HepG2 (cell line): ENCODE measurements around the gene YIPF3. TPM values are rescaled to one million over a fixed set of nuclear protein-coding genes. Genes with fewer than 3 reads are reported as not detected.

Source experiments
- BCL3 ChIP-seq: sonication (generic); formaldehyde crosslinking; IDR thresholded peaks from 2 replicates; pipeline ENCODE4 v1.5.1; 2020; ENCODE audit warnings: mild to moderate bottlenecking, missing genetic modification reagents, moderate library complexity
- ELF4 ChIP-seq: sonication (generic); formaldehyde crosslinking; IDR thresholded peaks from 2 replicates; pipeline ENCODE4 v1.5.0; 2020; ENCODE audit warnings: missing genetic modification reagents, mild to moderate bottlenecking, moderate library complexity, borderline replicate concordance
- GABPA ChIP-seq, 2 experiments: IDR thresholded peaks; 2 replicates each; pipeline ENCODE4 v1.6.1; 2011 to 2016; ENCODE audit warnings: low read depth in 2 of 2, low read length in 1 of 2, missing biosample characterization in 1 of 2, missing genetic modification characterization in 1 of 2
- IKZF5 ChIP-seq: IDR thresholded peaks from 2 replicates; pipeline ENCODE4 v1.6.1; 2018; ENCODE audit warnings: missing genetic modification reagents, mild to moderate bottlenecking, missing compliant biosample characterization
- PLRG1 ChIP-seq: fragments of 450-650 bp; conservative IDR thresholded peaks from 2 replicates; pipeline ENCODE4 v1.6.1; 2016
- PPARG ChIP-seq: conservative IDR thresholded peaks from 2 replicates; pipeline ENCODE4 v1.6.1; 2016; ENCODE audit warnings: missing biosample characterization, missing genetic modification reagents
- RELA ChIP-seq: sonication (generic); formaldehyde crosslinking; IDR thresholded peaks from 2 replicates; pipeline ENCODE4 v1.4.0; 2020; ENCODE audit warnings: missing genetic modification reagents
- RFXANK ChIP-seq: IDR thresholded peaks from 2 replicates; pipeline ENCODE4 v1.6.1; 2016
- SKIL ChIP-seq: sonication (generic); formaldehyde crosslinking; IDR thresholded peaks from 2 replicates; pipeline ENCODE4 v1.8.0; 2022; ENCODE audit warnings: missing genetic modification reagents, mild to moderate bottlenecking, moderate library complexity, borderline replicate concordance
- SMAD3 ChIP-seq: sonication (generic); formaldehyde crosslinking; IDR thresholded peaks from 2 replicates; pipeline ENCODE4 v1.4.0; 2020; ENCODE audit warnings: missing genetic modification reagents
- TIGD3 ChIP-seq: sonication (generic); formaldehyde crosslinking; IDR thresholded peaks from 2 replicates; pipeline ENCODE4 v1.5.1; 2020; ENCODE audit warnings: mild to moderate bottlenecking, missing genetic modification reagents, borderline replicate concordance
- WIZ ChIP-seq: sonication (generic); formaldehyde crosslinking; IDR thresholded peaks from 2 replicates; pipeline ENCODE4 v1.5.1; 2020; ENCODE audit warnings: mild to moderate bottlenecking, missing genetic modification reagents
- ZBTB46 ChIP-seq: sonication (generic); formaldehyde crosslinking; IDR thresholded peaks from 2 replicates; pipeline ENCODE4 v1.4.0; 2020; ENCODE audit warnings: mild to moderate bottlenecking, missing genetic modification reagents, borderline replicate concordance
- ZFX ChIP-seq: sonication (generic); formaldehyde crosslinking; IDR thresholded peaks from 2 replicates; pipeline ENCODE4 v1.4.0; 2020; ENCODE audit warnings: mild to moderate bottlenecking, low read depth, missing genetic modification reagents, moderate library complexity
- ZNF512B ChIP-seq: sonication (generic); formaldehyde crosslinking; IDR thresholded peaks from 2 replicates; pipeline ENCODE4 v1.5.1; 2020; ENCODE audit warnings: missing genetic modification reagents, mild to moderate bottlenecking, borderline replicate concordance
- ZNF605 ChIP-seq: sonication (generic); formaldehyde crosslinking; IDR thresholded peaks from 2 replicates; pipeline ENCODE4 v1.8.0; 2022; ENCODE audit warnings: mild to moderate bottlenecking, missing genetic modification reagents
- ZNF615 ChIP-seq: sonication (generic); formaldehyde crosslinking; IDR thresholded peaks from 2 replicates; pipeline ENCODE4 v1.5.0; 2020; ENCODE audit warnings: mild to moderate bottlenecking, missing genetic modification reagents, borderline replicate concordance
- polyA plus RNA-seq, 8 experiments: library from polyadenylated mRNA; depleted of rRNA in 3 of 8; stranded (reverse) in 7 of 8; unstranded in 1 of 8; fragments of >200 nt; fragmentation: Illumina TruSeq in 4 of 8; extraction: Trizol in 4 of 8; gene quantifications; 2 replicates each; pipeline versions ENCODE4 v1.2.1 to v1.2.3, GENCODE V29; 2011 to 2016; ENCODE audit warnings: low read depth in 4 of 8, missing spikeins in 1 of 8, mixed read lengths in 1 of 8; ENCODE audit not compliant: insufficient read depth in 1 of 8
- total RNA-seq, 5 experiments: library from RNA; depleted of rRNA; stranded (reverse); fragments of >200 nt; fragmentation: Illumina TruSeq; extraction: Trizol; gene quantifications; 2 replicates each; pipeline ENCODE4 v1.2.3, GENCODE V29; 2016; ENCODE audit warnings: low read depth in 1 of 5

Gene YIPF3
- total and polyA plus RNA-seq, 2 of the 13 experiments (the other 11 are each of a cell fraction or from before 2014, with no cell fraction given) = 107 to 206 TPM

GRCh38 chr6:43488667-43489276, 28.0 kb downstream of the YIPF3 start (continued):
- no peak for TF ChIP-seq ZBTB46 (CRISPR knock-in tag)
- TF ChIP-seq TIGD3 = no peak
- TF ChIP-seq RFXANK (CRISPR knock-in tag) = 0 out of 2 replicates have a peak, but pooled peaks have one; percentile 27
- TF ChIP-seq BCL3 (CRISPR knock-in tag) = 0 out of 2 replicates have a peak, but pooled peaks have one; percentile 56
- TF ChIP-seq SKIL = peak; percentile 69; the same call in 1 of the 2 replicates
- TF ChIP-seq ZNF615 = no peak
- TF ChIP-seq WIZ (CRISPR knock-in tag) = 0 out of 2 replicates have a peak, but pooled peaks have one; percentile 79
- TF ChIP-seq PPARG (CRISPR knock-in tag) = peak; percentile 95
- TF ChIP-seq ZNF605 (CRISPR knock-in tag) = 0 out of 2 replicates have a peak, but pooled peaks have one; percentile 26
- TF ChIP-seq RELA = no peak
- 0 out of 2 replicates have a peak, but pooled peaks have one; percentile 31 for TF ChIP-seq ELF4 (CRISPR knock-in tag)
- TF ChIP-seq GABPA (IDR thresholded peaks at IDR 0.05; ENCODE audit: low read depth, low read length) = no peak
- 0 out of 2 replicates have a peak, but pooled peaks have one; percentile 29 for TF ChIP-seq GABPA (CRISPR knock-in tag; IDR thresholded peaks at IDR 0.05; ENCODE audit: low read depth)
- TF ChIP-seq PLRG1 = no peak
- TF ChIP-seq IKZF5 = peak; percentile 95
- peak; percentile 91 for TF ChIP-seq ZFX (CRISPR knock-in tag)
- TF ChIP-seq SMAD3 = peak; percentile 52; the same call in 1 of the 2 replicates
- TF ChIP-seq ZNF512B (CRISPR knock-in tag) = 0 out of 2 replicates have a peak, but pooled peaks have one; percentile 27
